Activated CD4-positive, CD25-positive, alpha-beta regulatory T cell (primary cell): ENCODE results near the gene LRMDA.

Experiments
- DNase-seq, 4 experiments: peaks; one replicate each; lab custom pipeline; 2025; lab: John Stamatoyannopoulos, UW

LRMDA gene

GRCh38 chr10:75876710-75877109, 445.3 kb downstream of the LRMDA start:
- DNase-seq = no peak

GRCh38 chr10:75877877-75878276, 446.5 kb downstream of the LRMDA start:
- DNase-seq = no peak

- DNase-seq = no peak
Measured at GRCh38 chr10:75878586-75878985, 447.2 kb downstream of the LRMDA start.

- DNase-seq = no peak
Measured at GRCh38 chr10:75880031-75880775, 448.8 kb downstream of the LRMDA start.

- no peak for DNase-seq
Measured at GRCh38 chr10:75883081-75884072, 452.0 kb downstream of the LRMDA start.

- DNase-seq = no peak
Measured at GRCh38 chr10:75884808-75885207, 453.4 kb downstream of the LRMDA start.

- DNase-seq = no peak
Measured at GRCh38 chr10:75887369-75887768, 455.9 kb downstream of the LRMDA start.

- no peak for DNase-seq
Measured at GRCh38 chr10:75887992-75888680, 456.7 kb downstream of the LRMDA start.

GRCh38 chr10:75889051-75889450, 457.6 kb downstream of the LRMDA start:
- no peak for DNase-seq

GRCh38 chr10:75894761-75895160, 463.3 kb downstream of the LRMDA start:
- DNase-seq = no peak

GRCh38 chr10:75895259-75895658, 463.8 kb downstream of the LRMDA start:
- no peak for DNase-seq

GRCh38 chr10:75899816-75900390, 468.5 kb downstream of the LRMDA start:
- no peak for DNase-seq

- no peak for DNase-seq
Measured at GRCh38 chr10:75902816-75903215, 471.4 kb downstream of the LRMDA start.

- DNase-seq = no peak
Measured at GRCh38 chr10:75904499-75905283, 473.3 kb downstream of the LRMDA start.

- DNase-seq = no peak
Measured at GRCh38 chr10:75905490-75905889, 474.1 kb downstream of the LRMDA start.

- DNase-seq = no peak
Measured at GRCh38 chr10:75910032-75910431, 478.6 kb downstream of the LRMDA start.

GRCh38 chr10:75911426-75911825, 480.0 kb downstream of the LRMDA start:
- no peak for DNase-seq

GRCh38 chr10:75916906-75917305, 485.5 kb downstream of the LRMDA start:
- no peak for DNase-seq

- DNase-seq = no peak
Measured at GRCh38 chr10:75919913-75920312, 488.5 kb downstream of the LRMDA start.

- no peak for DNase-seq
Measured at GRCh38 chr10:75922435-75922834, 491.0 kb downstream of the LRMDA start.

- no peak for DNase-seq
Measured at GRCh38 chr10:75924309-75924902, 493.0 kb downstream of the LRMDA start.
